Neural cell (in vitro differentiated cells): ENCODE data around the gene NCF1. TPM values are rescaled to one million over a fixed set of nuclear protein-coding genes. Genes with fewer than 3 reads are reported as not detected.
"Not testable (repeated sequence)": the region's sequence is repeated elsewhere in the genome, so short reads cannot be mapped to it uniquely, and the experiment has no call there.

Source experiments
- H2AFZ ChIP-seq: fragments of 200-600, 300-800 bp; sonication (generic), shearing (Covaris generic); 2 replicates; pipeline ENCODE4 v1.6.0; 2014; ENCODE audit warnings: low read depth, mild to moderate bottlenecking, antibody characterized with exemption, low read length, moderate library complexity
- H3F3A ChIP-seq: fragments of 200-600 bp; shearing (Covaris generic); 2 replicates; pipeline ENCODE4 v1.6.1; 2016; ENCODE audit warnings: mild to moderate bottlenecking, moderate library complexity, mixed read lengths, antibody characterized with exemption, low read length; ENCODE audit not compliant: insufficient read depth, poor library complexity, severe bottlenecking
- H3K27ac ChIP-seq: fragments of 200-600, 300-800 bp; sonication (generic), shearing (Covaris generic); 2 replicates; pipeline ENCODE4 v1.5.1; 2014; ENCODE audit warnings: mild to moderate bottlenecking, low read length, moderate library complexity
- H3K27me3 ChIP-seq: fragments of 300-800, 200-600 bp; sonication (generic), shearing (Covaris generic); 2 replicates; pipeline ENCODE4 v1.6.0; 2014; ENCODE audit warnings: mild to moderate bottlenecking, low read depth, low read length, moderate library complexity; ENCODE audit not compliant: insufficient read depth
- H3K36me3 ChIP-seq: fragments of 300-800, 200-600 bp; sonication (generic), shearing (Covaris generic); 2 replicates; pipeline ENCODE4 v1.5.1; 2014; ENCODE audit warnings: mild to moderate bottlenecking, antibody characterized with exemption, low read length, moderate library complexity; ENCODE audit not compliant: insufficient read depth
- H3K4me2 ChIP-seq: fragments of 300-800, 200-600 bp; sonication (generic), shearing (Covaris generic); 2 replicates; pipeline ENCODE4 v1.6.0; 2014; ENCODE audit warnings: mild to moderate bottlenecking, low read length
- H3K4me3 ChIP-seq: fragments of 300-800, 200-600 bp; sonication (generic), shearing (Covaris generic); 2 replicates; pipeline ENCODE4 v1.5.1; 2014; ENCODE audit warnings: mild to moderate bottlenecking, low read length, moderate library complexity
- H3K79me2 ChIP-seq: fragments of 200-600 bp; shearing (Covaris generic); replicated peaks from 2 replicates; pipeline ENCODE4 v1.6.0; 2014; ENCODE audit warnings: mild to moderate bottlenecking, low read length, moderate library complexity; ENCODE audit not compliant: insufficient read depth
- H3K9ac ChIP-seq: fragments of 300-800, 200-600 bp; sonication (generic), shearing (Covaris generic); 2 replicates; pipeline ENCODE4 v1.6.1; 2016; ENCODE audit warnings: mild to moderate bottlenecking, low read length, mixed read lengths
- H3K9me2 ChIP-seq: fragments of 200-600 bp; shearing (Covaris generic); 2 replicates; pipeline ENCODE4 v1.6.1; 2016; ENCODE audit warnings: mild to moderate bottlenecking, low read length, mixed read lengths; ENCODE audit not compliant: insufficient read depth
- H3K9me3 ChIP-seq: fragments of 200-600, 300-800 bp; sonication (generic), shearing (Covaris generic); 2 replicates; pipeline ENCODE4 v1.6.1; 2016; ENCODE audit warnings: mild to moderate bottlenecking, mixed run types, low read length, moderate library complexity, mixed read lengths
- H4K20me1 ChIP-seq: fragments of 200-600 bp; shearing (Covaris generic); 2 replicates; pipeline ENCODE4 v1.6.1; 2016; ENCODE audit warnings: mild to moderate bottlenecking, mixed run types; ENCODE audit not compliant: insufficient read depth
- CTCF ChIP-seq: fragments of 450-650 bp; IDR thresholded peaks from 2 replicates; pipeline ENCODE4 v1.5.1; 2014; ENCODE audit warnings: antibody characterized with exemption, mild to moderate bottlenecking, moderate library complexity; ENCODE audit not compliant: poor library complexity, severe bottlenecking
- EP300 ChIP-seq: fragments of 450-650 bp; conservative IDR thresholded peaks from 2 replicates; pipeline ENCODE4 v1.6.1; 2014; ENCODE audit warnings: antibody characterized with exemption, mild to moderate bottlenecking, moderate library complexity; ENCODE audit not compliant: poor library complexity, severe bottlenecking
- EZH2 ChIP-seq: fragments of 200-600, 300-800 bp; shearing (Covaris generic), sonication (generic); IDR thresholded peaks from 2 replicates; pipeline ENCODE4 v1.6.1; 2014; ENCODE audit warnings: antibody characterized with exemption, low read length, borderline replicate concordance, mild to moderate bottlenecking; ENCODE audit not compliant: insufficient read depth, poor library complexity, severe bottlenecking
- MXI1 ChIP-seq: fragments of 450-650 bp; conservative IDR thresholded peaks from 2 replicates; pipeline ENCODE4 v1.6.1; 2014; ENCODE audit warnings: antibody characterized with exemption, mild to moderate bottlenecking; ENCODE audit not compliant: poor library complexity, severe bottlenecking
- POLR2AphosphoS5 ChIP-seq: IDR thresholded peaks from 2 replicates; pipeline ENCODE4 v1.6.1; 2012
- RAD21 ChIP-seq: fragments of 450-650 bp; conservative IDR thresholded peaks from 2 replicates; pipeline ENCODE4 v1.6.1; 2014; ENCODE audit warnings: antibody characterized with exemption, mild to moderate bottlenecking, moderate library complexity
- REST ChIP-seq: IDR thresholded peaks from 2 replicates; pipeline ENCODE4 v1.6.1; 2012; ENCODE audit warnings: borderline replicate concordance
- SMC3 ChIP-seq: fragments of 450-650 bp; conservative IDR thresholded peaks from 2 replicates; pipeline ENCODE4 v1.6.1; 2014; ENCODE audit warnings: antibody characterized with exemption, mild to moderate bottlenecking, moderate library complexity; ENCODE audit not compliant: poor library complexity
- TAF1 ChIP-seq: IDR thresholded peaks from 2 replicates; pipeline ENCODE4 v1.6.1; 2012; ENCODE audit warnings: low read depth
- polyA plus RNA-seq: library from polyadenylated mRNA; depleted of rRNA; stranded (reverse); fragments of >200 nt; gene quantifications from 2 replicates; pipeline ENCODE4 v1.2.3, GENCODE V29; 2014

The NCF1 gene
- polyA plus RNA-seq, 1 donor from 2014 or later: not detected

GRCh38 chr7:74726309-74727101 is 47.3 kb upstream of the NCF1 start:
- Histone ChIP-seq H3K9me3 (no peaks in the 10 kb centered on the region), H2AFZ (no peak overlapping the region), H3K27me3 (no peaks in the 10 kb centered on the region), H3K9me2 (no peaks in the 10 kb centered on the region), H3K36me3 (peaks cover 6% of the 10 kb centered on the region), H3K4me2 (no peak overlapping the region), H4K20me1 (no peaks in the 10 kb centered on the region), H3K9ac (no peak overlapping the region), H3K4me3 (no peak overlapping the region), H3K27ac (no peak overlapping the region), H3K79me2 (peaks cover 4% of the 10 kb centered on the region), H3F3A (no peaks in the 10 kb centered on the region)
- TF ChIP-seq CTCF (no peak), MXI1 (no peak), REST (no peak), TAF1 (no peak), RAD21 (no peak), EP300 (no peak), SMC3 (no peak), POLR2AphosphoS5 (no peak), EZH2 (no peak)

GRCh38 chr7:74728686-74729085 is 45.1 kb upstream of the NCF1 start:
- not testable (repeated sequence) for H2AFZ ChIP-seq, H3K9ac ChIP-seq, H4K20me1 ChIP-seq, H3K4me3 ChIP-seq, H3K27me3 ChIP-seq, H3K79me2 ChIP-seq, H3K9me2 ChIP-seq, H3K9me3 ChIP-seq, H3F3A ChIP-seq, H3K36me3 ChIP-seq, H3K27ac ChIP-seq, H3K4me2 ChIP-seq

GRCh38 chr7:74730186-74730585 is 43.6 kb upstream of the NCF1 start:
- not testable (repeated sequence) for H3K27me3 ChIP-seq, H3K79me2 ChIP-seq, H3K4me3 ChIP-seq, H3F3A ChIP-seq, H3K9me2 ChIP-seq, H3K9ac ChIP-seq, H3K9me3 ChIP-seq, H3K27ac ChIP-seq, H2AFZ ChIP-seq, H3K4me2 ChIP-seq, H4K20me1 ChIP-seq, H3K36me3 ChIP-seq

GRCh38 chr7:74739974-74740703 is 33.7 kb upstream of the NCF1 start:
- H3K9me3 ChIP-seq, H3F3A ChIP-seq, H4K20me1 ChIP-seq, H2AFZ ChIP-seq, H3K9me2 ChIP-seq, H3K27me3 ChIP-seq, H3K9ac ChIP-seq, H3K4me3 ChIP-seq, H3K79me2 ChIP-seq, H3K4me2 ChIP-seq, H3K36me3 ChIP-seq, H3K27ac ChIP-seq: not testable (repeated sequence)
